HL-60/S4 treated with retinoic acid at 250 ng/mL for 4 days and 3 days (cell line): Measurements from ENCODE around the gene RHO.

Experiments used
- in situ Hi-C: fragments of 300-500 bp; cut with MboI; formaldehyde crosslinking; loops from 2 replicates; pipeline ENCODE4 v1.7.0; 2022; ENCODE audit warnings: low sequenced_read_pairs

The RHO gene

GRCh38 chr3:129528589-129529100 lies at the start of gene RHO:
TSS of gene RHO (plus strand) at chr3:129528639. CDS start at chr3:129528734, 95 bp downstream.
- in situ Hi-C loops: no loop called here

GRCh38 chr3:129481225-129481765 lies 47.1 kb upstream of the RHO start:
- in situ Hi-C loops: loop anchor here (25.0 kb wide), 1 partner anchor 356 kb away; no protein-coding TSS in a partner anchor

- in situ Hi-C loops: loop anchor here (25.0 kb wide), 1 partner anchor 355 kb away; no protein-coding TSS in a partner anchor
These were observed 46.6 kb upstream of the RHO start for GRCh38 chr3:129481766-129482332.

- in situ Hi-C loops: loop anchor here (25.0 kb wide), 1 partner anchor 355 kb away; no protein-coding TSS in a partner anchor
These were observed 45.7 kb upstream of the RHO start for GRCh38 chr3:129482721-129483120.

- in situ Hi-C loops: loop anchor here (25.0 kb wide), 1 partner anchor 353 kb away; no protein-coding TSS in a partner anchor
These were observed 44.6 kb upstream of the RHO start for GRCh38 chr3:129483870-129484269.

- in situ Hi-C loops: loop anchor here (25.0 kb wide), 1 partner anchor 352 kb away; no protein-coding TSS in a partner anchor
These were observed 43.3 kb upstream of the RHO start for GRCh38 chr3:129485146-129485545.

GRCh38 chr3:129485721-129486663 lies 42.4 kb upstream of the RHO start:
- in situ Hi-C loops: loop anchor here (25.0 kb wide), 1 partner anchor 351 kb away; no protein-coding TSS in a partner anchor

- in situ Hi-C loops: loop anchor here (25.0 kb wide), 1 partner anchor 351 kb away; no protein-coding TSS in a partner anchor
These were observed 41.8 kb upstream of the RHO start for GRCh38 chr3:129486664-129487035.

- in situ Hi-C loops: loop anchor here (25.0 kb wide), 1 partner anchor 350 kb away; no protein-coding TSS in a partner anchor
These were observed 41.1 kb upstream of the RHO start for GRCh38 chr3:129487183-129487867.

GRCh38 chr3:129487868-129488335 lies 40.5 kb upstream of the RHO start:
- in situ Hi-C loops: loop anchor here (25.0 kb wide), 1 partner anchor 349 kb away; no protein-coding TSS in a partner anchor

- in situ Hi-C loops: loop anchor here (25.0 kb wide), 1 partner anchor 348 kb away; no protein-coding TSS in a partner anchor
These were observed 39.2 kb upstream of the RHO start for GRCh38 chr3:129489258-129489657.

- in situ Hi-C loops: loop anchor here (10.0 to 25.0 kb wide), 2 partner anchors 347 to 445 kb away; no protein-coding TSS in a partner anchor
These were observed 38.2 kb upstream of the RHO start for GRCh38 chr3:129490273-129490675.

GRCh38 chr3:129491077-129491476 lies 37.4 kb upstream of the RHO start:
- in situ Hi-C loops: loop anchor here (10.0 to 25.0 kb wide), 2 partner anchors 346 to 444 kb away; no protein-coding TSS in a partner anchor

GRCh38 chr3:129491794-129492193 lies 36.6 kb upstream of the RHO start:
- in situ Hi-C loops: loop anchor here (10.0 to 25.0 kb wide), 2 partner anchors 346 to 443 kb away; no protein-coding TSS in a partner anchor

GRCh38 chr3:129492691-129493090 lies 35.7 kb upstream of the RHO start:
- in situ Hi-C loops: loop anchor here (10.0 to 25.0 kb wide), 2 partner anchors 345 to 442 kb away; no protein-coding TSS in a partner anchor

GRCh38 chr3:129493206-129493605 lies 35.2 kb upstream of the RHO start:
- in situ Hi-C loops: loop anchor here (10.0 to 25.0 kb wide), 2 partner anchors 344 to 442 kb away; no protein-coding TSS in a partner anchor

- in situ Hi-C loops: loop anchor here (10.0 to 25.0 kb wide), 2 partner anchors 343 to 440 kb away; no protein-coding TSS in a partner anchor
These were observed 33.9 kb upstream of the RHO start for GRCh38 chr3:129494499-129494898.

- in situ Hi-C loops: loop anchor here (10.0 to 25.0 kb wide), 2 partner anchors 342 to 440 kb away; no protein-coding TSS in a partner anchor
These were observed 33.3 kb upstream of the RHO start for GRCh38 chr3:129495006-129495639.

- in situ Hi-C loops: loop anchor here (10.0 to 25.0 kb wide), 2 partner anchors 339 to 437 kb away; no protein-coding TSS in a partner anchor
These were observed 30.6 kb upstream of the RHO start for GRCh38 chr3:129497876-129498275.
